Stimulated activated naive CD8-positive, alpha-beta T cell treated with anti-CD3 and anti-CD28 coated beads, Interleukin-15, Interleukin-2, amounts not matched to agents 100 ng/mL and 50 ng/mL, for 24 hours (primary cell): ENCODE measurements around the gene TARDBP.
"Not testable (repeated sequence)": the region's sequence is repeated elsewhere in the genome, so short reads cannot be mapped to it uniquely, and the experiment has no call there.

Experiments used
- H3K27ac Mint-ChIP-seq: one replicate; pipeline ENCODE4 v1.8.0; 2021; ENCODE audit warnings: mild to moderate bottlenecking, mixed read lengths
- H3K27me3 Mint-ChIP-seq: one replicate; pipeline ENCODE4 v1.8.0; 2021; ENCODE audit warnings: mixed read lengths
- H3K36me3 Mint-ChIP-seq: one replicate; pipeline ENCODE4 v1.8.0; 2021; ENCODE audit warnings: low read depth, mixed read lengths
- H3K4me1 Mint-ChIP-seq: one replicate; pipeline ENCODE4 v1.8.0; 2021; ENCODE audit warnings: low read depth, mixed read lengths
- H3K4me3 Mint-ChIP-seq: one replicate; pipeline ENCODE4 v1.8.0; 2021; ENCODE audit warnings: mild to moderate bottlenecking, mixed read lengths
- H3K9me3 Mint-ChIP-seq: one replicate; pipeline ENCODE4 v1.8.0; 2021; ENCODE audit warnings: mixed read lengths

The TARDBP gene

GRCh38 chr1:11058595-11059154 lies 46.2 kb downstream of the TARDBP start:
- Mint-ChIP-seq H3K36me3 (peaks cover 57% of the 10 kb centered on the region), H3K27ac (peak overlapping the region; percentile 97), H3K27me3 (no peaks in the 10 kb centered on the region), H3K9me3 (no peaks in the 10 kb centered on the region), H3K4me3 (peak overlapping the region; percentile 95), H3K4me1 (peaks cover 57% of the 10 kb centered on the region)

GRCh38 chr1:11059155-11059967 lies 46.9 kb downstream of the TARDBP start:
- H3K27ac Mint-ChIP-seq = peak overlapping the region; percentile 97
- peak overlapping the region; percentile 95 for H3K4me3 Mint-ChIP-seq
- H3K36me3 Mint-ChIP-seq = peaks cover 57% of the 10 kb centered on the region
- no peaks in the 10 kb centered on the region for H3K27me3 Mint-ChIP-seq
- peaks cover 57% of the 10 kb centered on the region for H3K4me1 Mint-ChIP-seq
- H3K9me3 Mint-ChIP-seq = no peaks in the 10 kb centered on the region

- Mint-ChIP-seq H3K27ac (peak within 1 kb of the TSS; percentile 97), H3K36me3 (peaks cover 60% of the 10 kb centered on the region), H3K4me1 (peaks cover 57% of the 10 kb centered on the region)
Observed at GRCh38 chr1:11059968-11060830, 47.7 kb downstream of the TARDBP start, which contains the start of gene SRM. SRM (minus strand) TSS chr1:11060018; CDS start chr1:11059943, 75 bp downstream.

GRCh38 chr1:11061652-11062365 lies 49.4 kb downstream of the TARDBP start:
- H3K4me1 Mint-ChIP-seq = peaks cover 57% of the 10 kb centered on the region
- H3K4me3 Mint-ChIP-seq = peak overlapping the region; percentile 89
- H3K36me3 Mint-ChIP-seq = peaks cover 68% of the 10 kb centered on the region
- no peaks in the 10 kb centered on the region for H3K27me3 Mint-ChIP-seq
- H3K27ac Mint-ChIP-seq = peak overlapping the region; percentile 65
- no peaks in the 10 kb centered on the region for H3K9me3 Mint-ChIP-seq

More at GRCh38 chr1:11059968-11060830, 47.7 kb downstream of the TARDBP start, which contains the start of gene SRM:
- Mint-ChIP-seq H3K9me3 (no peaks in the 10 kb centered on the region), H3K4me3 (peak within 1 kb of the TSS; percentile 95), H3K27me3 (no peaks in the 10 kb centered on the region)

GRCh38 chr1:11062965-11063401 lies 50.5 kb downstream of the TARDBP start:
- Mint-ChIP-seq H3K4me1 (peaks cover 47% of the 10 kb centered on the region), H3K4me3 (peak overlapping the region; percentile 50), H3K9me3 (no peaks in the 10 kb centered on the region), H3K27ac (peak overlapping the region; percentile 85), H3K36me3 (peaks cover 65% of the 10 kb centered on the region), H3K27me3 (no peaks in the 10 kb centered on the region)

GRCh38 chr1:11063937-11064537 lies 51.6 kb downstream of the TARDBP start:
- H3K27me3 Mint-ChIP-seq, H3K9me3 Mint-ChIP-seq, H3K27ac Mint-ChIP-seq, H3K4me3 Mint-ChIP-seq: not testable (repeated sequence)
- H3K4me1 Mint-ChIP-seq = peaks cover 36% of the 10 kb centered on the region
- peaks cover 65% of the 10 kb centered on the region for H3K36me3 Mint-ChIP-seq

GRCh38 chr1:11064942-11065341 lies 52.5 kb downstream of the TARDBP start:
- Mint-ChIP-seq H3K4me1 (peaks cover 42% of the 10 kb centered on the region), H3K27ac (no peak overlapping the region), H3K4me3 (no peak overlapping the region), H3K27me3 (no peaks in the 10 kb centered on the region), H3K36me3 (peaks cover 71% of the 10 kb centered on the region), H3K9me3 (no peaks in the 10 kb centered on the region)

GRCh38 chr1:11065796-11066195 lies 53.3 kb downstream of the TARDBP start:
- H3K9me3 Mint-ChIP-seq = no peaks in the 10 kb centered on the region

GRCh38 chr1:11067716-11068599 lies 55.5 kb downstream of the TARDBP start:
- Mint-ChIP-seq H3K27me3 (no peaks in the 10 kb centered on the region), H3K27ac (no peak overlapping the region), H3K9me3 (no peaks in the 10 kb centered on the region), H3K4me3 (no peak overlapping the region), H3K36me3 (peaks cover 87% of the 10 kb centered on the region), H3K4me1 (peaks cover 14% of the 10 kb centered on the region)

More at GRCh38 chr1:11065796-11066195, 53.3 kb downstream of the TARDBP start:
- Mint-ChIP-seq H3K36me3 (peaks cover 80% of the 10 kb centered on the region), H3K4me3 (no peak overlapping the region), H3K27me3 (no peaks in the 10 kb centered on the region), H3K27ac (no peak overlapping the region), H3K4me1 (peaks cover 36% of the 10 kb centered on the region)

- Mint-ChIP-seq H3K4me1 (peaks cover 8% of the 10 kb centered on the region), H3K27ac (peak overlapping the region; percentile 90), H3K36me3 (peaks cover 79% of the 10 kb centered on the region), H3K9me3 (no peaks in the 10 kb centered on the region), H3K27me3 (no peaks in the 10 kb centered on the region), H3K4me3 (no peak overlapping the region)
Observed at GRCh38 chr1:11068600-11069473, 56.4 kb downstream of the TARDBP start.

GRCh38 chr1:11070876-11071275 lies 58.4 kb downstream of the TARDBP start:
- H3K27ac Mint-ChIP-seq = no peak overlapping the region
- no peaks in the 10 kb centered on the region for H3K9me3 Mint-ChIP-seq
- H3K4me3 Mint-ChIP-seq = no peak overlapping the region
- H3K27me3 Mint-ChIP-seq = no peaks in the 10 kb centered on the region
- peaks cover 8% of the 10 kb centered on the region for H3K4me1 Mint-ChIP-seq
- H3K36me3 Mint-ChIP-seq = peaks cover 76% of the 10 kb centered on the region

- peak overlapping the region; percentile 51 for H3K27ac Mint-ChIP-seq
- no peaks in the 10 kb centered on the region for H3K9me3 Mint-ChIP-seq
- H3K4me3 Mint-ChIP-seq = no peak overlapping the region
- peaks cover 8% of the 10 kb centered on the region for H3K4me1 Mint-ChIP-seq
- H3K36me3 Mint-ChIP-seq = peaks cover 78% of the 10 kb centered on the region
- no peaks in the 10 kb centered on the region for H3K27me3 Mint-ChIP-seq
Observed at GRCh38 chr1:11071463-11072215, 59.2 kb downstream of the TARDBP start.
